ENCODE data around the gene APOA5.
A peak's percentile ranks its signal among the peaks of the same experiment; 100 is the strongest.
"Not testable (repeated sequence)": the region's sequence is repeated elsewhere in the genome, so short reads cannot be mapped to it uniquely, and the experiment has no call there.

APOA5 gene, protein sequence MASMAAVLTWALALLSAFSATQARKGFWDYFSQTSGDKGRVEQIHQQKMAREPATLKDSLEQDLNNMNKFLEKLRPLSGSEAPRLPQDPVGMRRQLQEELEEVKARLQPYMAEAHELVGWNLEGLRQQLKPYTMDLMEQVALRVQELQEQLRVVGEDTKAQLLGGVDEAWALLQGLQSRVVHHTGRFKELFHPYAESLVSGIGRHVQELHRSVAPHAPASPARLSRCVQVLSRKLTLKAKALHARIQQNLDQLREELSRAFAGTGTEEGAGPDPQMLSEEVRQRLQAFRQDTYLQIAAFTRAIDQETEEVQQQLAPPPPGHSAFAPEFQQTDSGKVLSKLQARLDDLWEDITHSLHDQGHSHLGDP

DNA sequence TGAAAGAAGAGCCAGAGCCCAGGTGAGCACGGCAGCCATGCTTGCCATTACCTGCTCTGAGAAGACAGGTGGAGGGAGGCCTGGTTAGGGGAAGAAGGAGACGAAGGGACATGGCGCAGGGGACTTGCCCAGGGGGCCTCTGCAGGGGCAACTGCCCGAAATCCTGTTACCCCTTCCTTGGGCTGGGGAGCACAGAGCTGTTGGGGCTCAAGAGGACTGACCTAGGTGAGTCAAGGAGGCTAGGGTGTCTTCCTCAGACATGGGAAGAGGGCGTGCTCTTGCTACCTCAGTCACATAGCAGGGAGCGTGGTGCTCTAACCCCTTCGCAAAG is at the start of gene APOA5:
Gene APOA5, minus strand, starts transcription at position 67 of the 331 bp plus-strand sequence. Its CDS starts 19 bp downstream, at position 48.
- DNase-seq, result no peak

DNA sequence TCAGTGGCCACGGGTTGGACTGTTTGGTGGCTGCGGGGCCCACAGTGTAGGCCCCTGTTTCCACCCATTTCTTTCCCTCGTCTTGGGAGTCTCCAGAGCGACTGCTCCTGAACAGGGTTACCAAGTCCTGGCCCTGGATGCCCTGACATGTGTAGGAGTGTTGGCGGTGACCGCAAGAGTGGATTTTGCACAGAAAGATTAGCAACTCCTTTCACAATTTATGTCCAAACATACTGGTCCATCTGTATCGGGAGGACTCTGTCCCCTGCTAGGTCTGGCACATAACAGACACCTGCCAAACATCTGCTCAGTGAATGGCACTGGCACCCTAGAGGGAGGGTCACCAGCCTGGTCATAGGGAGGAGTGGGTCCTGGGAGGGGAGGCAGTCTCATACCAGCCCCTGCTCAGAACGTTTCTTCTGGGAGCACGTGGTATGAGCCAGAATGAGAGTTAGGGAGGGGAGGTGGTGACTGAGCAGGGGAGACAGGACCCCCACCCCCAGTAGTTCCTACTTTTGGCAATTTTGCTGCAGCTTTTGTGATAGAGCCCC is 49.1 kb upstream of the APOA5 start:
- no peak for DNase-seq

DNA sequence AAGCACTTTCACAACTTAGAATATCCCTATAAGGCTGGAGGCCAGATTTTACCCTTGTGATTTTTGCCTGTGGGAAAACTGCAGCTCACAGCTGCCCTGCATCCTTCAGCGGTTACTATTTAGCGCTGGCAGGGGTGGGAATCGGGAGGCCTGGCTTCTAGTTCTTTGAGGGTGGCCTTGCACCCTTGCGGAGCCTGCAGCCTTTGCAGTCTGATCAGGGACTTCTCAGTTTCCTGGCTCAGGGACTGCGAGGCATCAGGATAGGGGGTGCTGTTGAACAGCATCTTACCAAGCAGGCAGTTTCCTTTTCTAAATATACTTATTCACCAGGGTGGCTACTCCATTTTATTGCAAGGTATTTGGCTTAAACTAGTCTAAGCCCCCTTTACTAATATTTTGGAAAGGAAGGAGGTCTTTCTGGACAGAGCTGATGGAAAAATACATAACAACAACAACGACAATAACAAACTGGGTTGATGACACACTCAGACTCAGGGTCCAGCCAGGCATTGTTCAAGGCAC is 48.6 kb upstream of the APOA5 start:
- DNase-seq, result no peak

DNA sequence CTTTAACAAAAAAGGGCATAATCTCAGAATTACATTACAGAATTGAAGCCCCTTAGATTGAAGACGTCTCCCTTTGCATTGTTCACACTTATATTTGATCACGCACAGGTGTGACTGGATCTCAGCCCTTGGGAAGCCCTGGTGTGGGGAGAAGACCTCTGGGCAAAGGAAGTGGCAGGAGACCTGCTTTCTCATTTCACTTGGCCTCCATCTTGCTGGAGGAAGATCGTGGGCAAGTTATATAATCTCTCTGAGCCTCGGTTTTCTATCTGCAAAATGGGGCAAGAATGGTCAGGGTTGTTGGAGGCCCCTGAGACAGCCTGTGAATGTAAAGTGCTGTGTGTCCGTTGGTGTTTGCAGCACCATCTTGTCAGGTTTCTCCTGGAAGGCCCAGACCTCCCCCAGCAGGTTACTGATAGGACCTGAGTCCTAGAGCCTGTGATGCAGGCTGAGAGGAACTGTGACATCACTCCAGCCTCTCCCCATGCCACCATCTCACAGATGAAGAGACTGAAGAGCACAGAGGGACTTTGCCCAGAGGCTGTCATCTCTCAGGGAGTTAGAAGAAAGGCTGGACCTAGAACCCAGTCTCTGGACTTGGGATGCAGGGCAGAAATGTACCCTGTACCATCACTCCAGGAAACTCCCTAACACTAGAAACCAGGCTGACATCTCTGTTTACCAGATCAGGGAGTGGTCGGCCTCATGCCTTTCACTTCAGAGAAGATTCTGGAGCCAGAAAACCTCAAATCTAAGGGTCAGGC is 46.8 kb upstream of the APOA5 start:
- DNase-seq, result no peak

DNA sequence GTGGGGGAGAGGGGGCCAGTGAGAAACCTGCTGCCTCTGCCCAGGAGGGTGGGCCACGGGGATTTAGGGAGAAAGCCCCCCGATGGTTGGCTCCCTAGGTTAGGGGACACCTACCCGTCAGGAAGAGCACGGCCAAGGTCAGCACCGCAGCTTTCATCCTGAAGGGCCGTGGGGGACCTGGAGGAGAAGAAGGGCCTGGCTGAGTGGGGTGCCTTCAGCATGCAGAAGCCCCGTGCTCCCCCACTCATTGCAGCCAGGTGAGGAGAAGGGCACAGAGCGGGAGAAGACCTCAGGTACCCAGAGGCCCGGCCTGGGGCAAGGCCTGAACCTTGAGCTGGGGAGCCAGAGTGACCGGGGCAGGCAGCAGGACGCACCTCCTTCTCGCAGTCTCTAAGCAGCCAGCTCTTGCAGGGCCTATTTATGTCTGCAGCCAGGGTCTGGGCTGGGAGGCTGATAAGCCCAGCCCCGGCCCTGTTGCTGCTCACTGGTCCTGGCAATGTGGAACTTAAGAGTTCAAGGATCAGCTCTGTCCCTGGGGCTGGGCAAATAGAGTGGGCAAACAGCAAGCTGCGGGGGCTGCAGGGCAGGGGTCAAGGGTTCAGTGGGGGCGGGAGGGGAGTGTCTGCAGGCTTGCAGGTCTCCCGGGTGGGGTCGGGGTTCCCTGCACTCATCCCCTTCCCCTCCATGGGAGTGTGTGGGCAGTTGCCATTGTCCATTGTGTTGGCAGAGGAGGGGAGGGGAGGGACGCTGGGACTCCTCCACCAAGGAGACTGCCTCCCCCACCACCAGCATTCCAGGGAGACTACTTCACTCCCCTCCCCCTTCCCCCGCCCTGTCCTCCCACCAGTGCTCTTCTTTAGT is 45.8 kb upstream of the APOA5 start, which contains the start of gene APOA1:
Gene APOA1, minus strand, starts transcription at position 392 of the 861 bp plus-strand sequence. Its CDS starts 235 bp downstream, at position 157.
- no peak for DNase-seq

DNA sequence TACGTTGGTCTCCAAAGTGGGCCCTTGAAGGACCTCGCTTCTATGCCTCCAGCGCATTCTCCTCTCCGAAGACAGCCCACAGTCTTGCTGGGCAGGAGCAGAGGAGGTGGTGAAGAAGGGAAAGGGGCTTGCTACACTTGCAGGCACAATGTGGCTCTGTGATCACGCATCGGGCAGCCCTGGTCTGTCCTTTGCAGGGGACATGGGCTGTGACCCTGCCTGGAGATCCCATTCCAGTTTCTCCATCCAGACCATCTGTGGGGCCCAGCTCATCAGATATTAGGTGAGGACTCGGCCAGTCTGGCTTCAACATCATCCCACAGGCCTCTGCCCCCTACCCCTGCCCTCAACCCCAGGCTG is 44.9 kb upstream of the APOA5 start:
- no peak for DNase-seq

DNA sequence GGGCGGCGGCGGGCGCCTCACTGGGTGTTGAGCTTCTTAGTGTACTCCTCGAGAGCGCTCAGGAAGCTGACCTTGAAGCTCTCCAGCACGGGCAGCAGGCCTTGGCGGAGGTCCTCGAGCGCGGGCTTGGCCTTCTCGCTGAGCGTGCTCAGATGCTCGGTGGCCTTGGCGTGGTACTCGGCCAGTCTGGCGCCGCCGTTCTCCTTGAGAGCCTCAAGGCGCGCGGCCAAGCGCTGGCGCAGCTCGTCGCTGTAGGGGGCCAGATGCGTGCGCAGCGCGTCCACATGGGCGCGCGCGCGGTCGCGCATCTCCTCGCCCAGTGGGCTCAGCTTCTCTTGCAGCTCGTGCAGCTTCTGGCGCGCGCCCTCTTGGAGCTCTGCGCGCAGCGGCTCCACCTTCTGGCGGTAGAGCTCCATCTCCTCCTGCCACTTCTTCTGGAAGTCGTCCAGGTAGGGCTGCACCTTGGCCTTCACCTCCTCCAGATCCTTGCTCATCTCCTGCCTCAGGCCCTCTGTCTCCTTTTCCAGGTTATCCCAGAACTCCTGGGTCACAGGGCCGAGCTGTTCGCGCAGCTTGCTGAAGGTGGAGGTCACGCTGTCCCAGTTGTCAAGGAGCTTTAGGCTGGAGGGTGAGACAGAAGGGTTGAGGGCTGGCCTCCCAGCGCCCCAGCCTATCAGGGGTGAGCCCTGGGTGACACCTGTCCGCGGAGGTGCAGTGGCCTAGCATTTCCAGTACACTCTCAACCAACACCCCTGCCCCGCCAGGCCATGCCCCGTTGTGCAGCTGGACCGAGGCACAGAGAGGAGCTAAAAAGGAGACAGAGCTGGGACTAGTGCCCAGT is 44.3 kb upstream of the APOA5 start:
- DNase-seq, result peak; percentile 53

DNA sequence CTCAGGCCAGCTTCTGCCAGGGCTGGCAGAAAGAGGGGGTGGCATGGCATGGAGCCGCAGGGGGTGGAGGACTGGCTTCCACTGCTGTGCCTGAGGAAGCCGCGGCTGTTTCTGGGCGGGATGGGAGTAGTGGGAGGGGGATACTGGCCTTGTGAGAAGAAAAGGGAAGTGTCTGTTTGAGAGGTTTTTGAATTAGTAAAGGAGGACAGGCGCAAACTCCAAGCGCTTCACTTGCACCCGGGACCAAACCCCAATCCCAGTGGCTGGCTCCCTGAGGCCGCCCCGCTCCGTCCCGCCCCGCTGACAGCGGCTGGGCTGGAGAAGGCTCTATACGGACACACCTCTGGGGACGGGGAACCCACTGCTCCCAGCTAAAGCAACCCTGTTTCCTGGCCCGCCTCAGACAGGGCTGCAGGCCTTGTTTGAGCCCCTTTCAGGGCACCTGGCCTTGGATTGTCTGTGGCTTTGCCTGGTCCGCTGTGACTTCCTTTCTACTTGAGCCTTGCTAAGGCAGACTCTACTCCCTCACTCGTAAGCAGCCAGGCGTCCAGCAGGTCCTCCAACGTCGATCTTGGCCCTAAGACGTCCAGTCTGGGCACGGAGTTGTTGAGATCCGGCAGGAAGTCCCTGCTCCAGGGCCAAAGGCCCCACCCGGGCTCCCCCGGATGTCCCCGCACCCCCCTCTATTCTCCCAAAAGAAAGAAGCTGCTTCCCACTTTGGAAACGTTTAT is 43.5 kb upstream of the APOA5 start:
- DNase-seq, result peak; percentile 43

DNA sequence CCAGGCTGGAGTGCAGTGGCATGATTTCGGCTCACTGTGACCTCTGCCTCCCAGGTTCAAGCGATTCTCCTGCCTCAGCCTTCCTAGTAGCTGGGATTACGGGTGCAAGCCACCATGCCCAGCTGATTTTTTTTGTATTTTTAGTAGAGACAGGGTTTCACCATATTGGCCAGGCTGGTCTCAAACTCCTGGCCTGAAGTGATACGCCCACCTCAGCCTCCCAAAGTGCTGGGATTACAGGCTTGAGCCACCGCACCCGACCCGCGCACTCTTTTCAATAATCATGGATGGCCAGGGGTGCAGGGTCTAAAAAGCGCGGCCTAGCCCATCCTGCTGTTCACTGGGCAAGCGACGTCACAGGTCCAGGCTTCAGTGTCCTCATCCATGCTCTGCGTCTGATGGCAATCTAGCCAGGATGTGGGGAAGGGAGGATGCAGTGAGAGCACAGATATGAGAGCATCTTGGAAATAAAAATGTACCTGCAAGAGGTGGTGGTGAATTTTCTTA is 42.9 kb upstream of the APOA5 start:
- not testable (repeated sequence) for DNase-seq

DNA sequence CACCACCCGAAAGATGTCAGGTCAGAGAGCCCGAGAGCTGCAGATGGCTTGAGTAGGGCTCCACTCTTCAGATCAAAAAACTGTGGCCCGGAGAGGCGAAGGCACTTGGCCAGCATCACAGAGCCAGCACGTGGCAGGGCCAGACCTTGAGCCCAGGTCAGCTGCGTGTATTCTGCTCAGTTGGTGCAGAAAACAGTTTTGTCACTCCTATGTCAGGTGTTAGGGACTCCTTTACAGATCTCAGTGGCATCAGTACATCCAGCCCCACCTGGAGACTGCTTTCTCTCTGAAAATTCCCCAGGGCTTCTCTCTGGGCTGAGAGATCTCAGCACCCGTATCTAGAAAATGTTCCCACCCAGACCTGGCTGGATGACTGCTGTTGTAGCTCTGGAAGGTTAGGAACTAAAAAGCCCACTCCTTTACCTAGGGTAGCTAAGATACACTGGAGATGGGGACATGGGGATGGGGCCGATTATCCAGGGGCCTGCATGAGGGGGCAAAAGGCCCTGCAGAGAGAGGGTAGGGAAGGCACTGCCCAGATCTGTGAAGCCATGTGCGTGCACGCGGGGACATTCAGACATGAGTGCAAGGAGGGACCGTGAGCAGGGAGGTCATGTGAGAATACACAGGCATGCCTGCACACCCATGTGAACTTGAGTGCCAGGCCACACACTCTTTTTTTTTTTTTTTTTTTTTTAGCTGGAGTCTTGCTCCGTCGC is 42.3 kb upstream of the APOA5 start:
- no peak for DNase-seq

DNA sequence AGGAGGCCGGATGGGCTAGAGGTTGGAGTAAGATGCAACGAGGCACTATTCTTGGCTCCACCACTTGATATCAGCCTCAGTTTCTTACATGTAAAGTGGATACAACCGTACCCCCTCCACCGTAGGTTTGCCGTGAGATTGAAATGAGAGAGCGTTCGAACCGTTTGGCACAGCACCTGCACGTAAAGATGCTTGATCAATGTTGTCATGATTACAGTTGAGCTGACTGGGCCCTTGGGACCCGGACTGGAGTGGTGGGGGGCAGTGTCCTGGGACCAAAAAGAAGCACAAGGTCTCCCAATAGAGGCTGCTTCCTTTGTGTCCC is 41.8 kb upstream of the APOA5 start:
- DNase-seq, result no peak

DNA sequence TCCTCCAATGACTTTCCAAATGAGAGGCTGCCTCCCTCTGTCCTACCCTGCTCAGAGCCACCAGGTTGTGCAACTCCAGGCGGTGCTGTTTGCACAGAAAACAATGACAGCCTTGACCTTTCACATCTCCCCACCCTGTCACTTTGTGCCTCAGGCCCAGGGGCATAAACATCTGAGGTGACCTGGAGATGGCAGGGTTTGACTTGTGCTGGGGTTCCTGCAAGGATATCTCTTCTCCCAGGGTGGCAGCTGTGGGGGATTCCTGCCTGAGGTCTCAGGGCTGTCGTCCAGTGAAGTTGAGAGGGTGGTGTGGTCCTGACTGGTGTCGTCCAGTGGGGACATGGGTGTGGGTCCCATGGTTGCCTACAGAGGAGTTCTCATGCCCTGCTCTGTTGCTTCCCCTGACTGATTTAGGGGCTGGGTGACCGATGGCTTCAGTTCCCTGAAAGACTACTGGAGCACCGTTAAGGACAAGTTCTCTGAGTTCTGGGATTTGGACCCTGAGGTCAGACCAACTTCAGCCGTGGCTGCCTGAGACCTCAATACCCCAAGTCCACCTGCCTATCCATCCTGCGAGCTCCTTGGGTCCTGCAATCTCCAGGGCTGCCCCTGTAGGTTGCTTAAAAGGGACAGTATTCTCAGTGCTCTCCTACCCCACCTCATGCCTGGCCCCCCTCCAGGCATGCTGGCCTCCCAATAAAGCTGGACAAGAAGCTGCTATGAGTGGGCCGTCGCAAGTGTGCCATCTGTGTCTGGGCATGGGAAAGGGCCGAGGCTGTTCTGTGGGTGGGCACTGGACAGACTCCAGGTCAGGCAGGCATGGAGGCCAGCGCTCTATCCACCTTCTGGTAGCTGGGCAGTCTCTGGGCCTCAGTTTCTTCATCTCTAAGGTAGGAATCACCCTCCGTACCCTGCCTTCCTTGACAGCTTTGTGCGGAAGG is 40.9 kb upstream of the APOA5 start:
- no peak for DNase-seq

DNA sequence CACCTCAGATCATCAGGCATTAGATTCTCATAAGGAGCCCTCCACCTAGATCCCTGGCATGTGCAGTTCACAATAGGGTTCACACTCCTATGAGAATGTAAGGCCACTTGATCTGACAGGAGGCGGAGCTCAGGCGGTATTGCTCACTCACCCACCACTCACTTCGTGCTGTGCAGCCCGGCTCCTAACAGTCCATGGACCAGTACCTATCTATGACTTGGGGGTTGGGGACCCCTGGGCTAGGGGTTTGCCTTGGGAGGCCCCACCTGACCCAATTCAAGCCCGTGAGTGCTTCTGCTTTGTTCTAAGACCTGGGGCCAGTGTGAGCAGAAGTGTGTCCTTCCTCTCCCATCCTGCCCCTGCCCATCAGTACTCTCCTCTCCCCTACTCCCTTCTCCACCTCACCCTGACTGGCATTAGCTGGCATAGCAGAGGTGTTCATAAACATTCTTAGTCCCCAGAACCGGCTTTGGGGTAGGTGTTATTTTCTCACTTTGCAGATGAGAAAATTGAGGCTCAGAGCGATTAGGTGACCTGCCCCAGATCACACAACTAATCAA is 40.2 kb upstream of the APOA5 start:
- DNase-seq, result no peak

DNA sequence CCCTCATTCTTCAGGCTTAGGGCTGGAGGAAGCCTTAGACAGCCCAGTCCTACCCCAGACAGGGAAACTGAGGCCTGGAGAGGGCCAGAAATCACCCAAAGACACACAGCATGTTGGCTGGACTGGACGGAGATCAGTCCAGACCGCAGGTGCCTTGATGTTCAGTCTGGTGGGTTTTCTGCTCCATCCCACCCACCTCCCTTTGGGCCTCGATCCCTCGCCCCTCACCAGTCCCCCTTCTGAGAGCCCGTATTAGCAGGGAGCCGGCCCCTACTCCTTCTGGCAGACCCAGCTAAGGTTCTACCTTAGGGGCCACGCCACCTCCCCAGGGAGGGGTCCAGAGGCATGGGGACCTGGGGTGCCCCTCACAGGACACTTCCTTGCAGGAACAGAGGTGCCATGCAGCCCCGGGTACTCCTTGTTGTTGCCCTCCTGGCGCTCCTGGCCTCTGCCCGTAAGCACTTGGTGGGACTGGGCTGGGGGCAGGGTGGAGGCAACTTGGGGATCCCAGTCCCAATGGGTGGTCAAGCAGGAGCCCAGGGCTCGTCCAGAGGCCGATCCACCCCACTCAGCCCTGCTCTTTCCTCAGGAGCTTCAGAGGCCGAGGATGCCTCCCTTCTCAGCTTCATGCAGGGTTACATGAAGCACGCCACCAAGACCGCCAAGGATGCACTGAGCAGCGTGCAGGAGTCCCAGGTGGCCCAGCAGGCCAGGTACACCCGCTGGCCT is 38.7 kb upstream of the APOA5 start:
- no peak for DNase-seq

DNA sequence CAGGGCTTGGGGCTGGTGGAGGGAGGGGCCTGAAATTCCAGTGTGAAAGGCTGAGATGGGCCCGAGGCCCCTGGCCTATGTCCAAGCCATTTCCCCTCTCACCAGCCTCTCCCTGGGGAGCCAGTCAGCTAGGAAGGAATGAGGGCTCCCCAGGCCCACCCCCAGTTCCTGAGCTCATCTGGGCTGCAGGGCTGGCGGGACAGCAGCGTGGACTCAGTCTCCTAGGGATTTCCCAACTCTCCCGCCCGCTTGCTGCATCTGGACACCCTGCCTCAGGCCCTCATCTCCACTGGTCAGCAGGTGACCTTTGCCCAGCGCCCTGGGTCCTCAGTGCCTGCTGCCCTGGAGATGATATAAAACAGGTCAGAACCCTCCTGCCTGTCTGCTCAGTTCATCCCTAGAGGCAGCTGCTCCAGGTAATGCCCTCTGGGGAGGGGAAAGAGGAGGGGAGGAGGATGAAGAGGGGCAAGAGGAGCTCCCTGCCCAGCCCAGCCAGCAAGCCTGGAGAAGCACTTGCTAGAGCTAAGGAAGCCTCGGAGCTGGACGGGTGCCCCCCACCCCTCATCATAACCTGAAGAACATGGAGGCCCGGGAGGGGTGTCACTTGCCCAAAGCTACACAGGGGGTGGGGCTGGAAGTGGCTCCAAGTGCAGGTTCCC is 38.0 kb upstream of the APOA5 start, which contains the start of gene APOC3:
Gene APOC3, plus strand, starts transcription at position 383 of the 659 bp plus-strand sequence. CDS start 676 bp downstream, outside the sequence.
- DNase-seq, result no peak

DNA sequence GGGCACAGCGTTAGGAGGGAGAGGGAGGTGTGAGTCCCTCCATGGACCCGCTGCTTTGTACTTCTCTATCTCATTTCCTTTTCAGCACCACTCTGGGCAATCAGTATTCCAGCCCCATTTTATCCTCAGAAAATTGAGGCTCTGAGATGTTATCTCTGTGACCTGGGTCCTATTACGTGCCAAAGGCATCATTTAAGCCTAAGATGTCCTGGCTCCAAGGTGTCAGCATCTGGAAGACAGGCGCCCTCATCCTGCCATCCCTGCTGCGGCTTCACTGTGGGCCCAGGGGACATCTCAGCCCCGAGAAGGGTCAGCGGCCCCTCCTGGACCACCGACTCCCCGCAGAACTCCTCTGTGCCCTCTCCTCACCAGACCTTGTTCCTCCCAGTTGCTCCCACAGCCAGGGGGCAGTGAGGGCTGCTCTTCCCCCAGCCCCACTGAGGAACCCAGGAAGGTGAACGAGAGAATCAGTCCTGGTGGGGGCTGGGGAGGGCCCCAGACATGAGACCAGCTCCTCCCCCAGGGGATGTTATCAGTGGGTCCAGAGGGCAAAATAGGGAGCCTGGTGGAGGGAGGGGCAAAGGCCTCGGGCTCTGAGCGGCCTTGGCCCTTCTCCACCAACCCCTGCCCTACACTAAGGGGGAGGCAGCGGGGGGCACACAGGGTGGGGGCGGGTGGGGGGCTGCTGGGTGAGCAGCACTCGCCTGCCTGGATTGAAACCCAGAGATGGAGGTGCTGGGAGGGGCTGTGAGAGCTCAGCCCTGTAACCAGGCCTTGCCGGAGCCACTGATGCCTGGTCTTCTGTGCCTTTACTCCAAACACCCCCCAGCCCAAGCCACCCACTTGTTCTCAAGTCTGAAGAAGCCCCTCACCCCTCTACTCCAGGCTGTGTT is 37.2 kb upstream of the APOA5 start:
- no peak for DNase-seq
